DND-41 (cell line): ENCODE results near the gene TBC1D8.

Source experiments
- ATAC-seq: fragments of 200-7000 bp; cut with Tn5 transposase; 3 replicates; pipeline ENCODE4 v1.9.1; 2021; ENCODE audit warnings: low read depth; ENCODE audit not compliant: insufficient read depth
- DNase-seq: peaks from one replicate; pipeline ENCODE4 v3.0.0-alpha.2; 2020
- H2AFZ ChIP-seq: 2 replicates; pipeline ENCODE4 v1.6.0; 2012; ENCODE audit warnings: low read depth, low read length
- H3K27ac ChIP-seq: 2 replicates; pipeline ENCODE4 v1.5.1; 2012; ENCODE audit warnings: low read length, inconsistent platforms
- H3K27me3 ChIP-seq: fragments of 200-600 bp; sonication (generic); 2 replicates; pipeline ENCODE4 v1.6.0; 2012; ENCODE audit warnings: low read length, mild to moderate bottlenecking, inconsistent platforms; ENCODE audit not compliant: insufficient read depth, poor library complexity
- H3K36me3 ChIP-seq: 2 replicates; pipeline ENCODE4 v1.5.1; 2012; ENCODE audit warnings: low read length, inconsistent platforms; ENCODE audit not compliant: insufficient read depth
- H3K4me1 ChIP-seq: 2 replicates; pipeline ENCODE4 v1.5.1; 2012; ENCODE audit warnings: mild to moderate bottlenecking, low read length; ENCODE audit not compliant: insufficient read depth
- H3K4me2 ChIP-seq: 2 replicates; pipeline ENCODE4 v1.6.0; 2012; ENCODE audit warnings: mild to moderate bottlenecking, moderate library complexity, low read length, inconsistent platforms; ENCODE audit not compliant: insufficient read depth
- H3K4me3 ChIP-seq, 2 experiments: fragments of 200-600 bp in 1 of 2; shearing (Covaris generic) in 1 of 2; 2 replicates each; pipeline ENCODE4 v1.5.1; 2012 to 2016; ENCODE audit warnings: inconsistent platforms in 2 of 2, low read length in 2 of 2, mild to moderate bottlenecking in 2 of 2, low read depth in 1 of 2, moderate library complexity in 1 of 2
- H3K79me2 ChIP-seq: 2 replicates; pipeline ENCODE4 v1.6.0; 2012; ENCODE audit warnings: low read length, inconsistent platforms; ENCODE audit not compliant: insufficient read depth
- H3K9ac ChIP-seq: 2 replicates; pipeline ENCODE4 v1.6.0; 2012; ENCODE audit warnings: low read depth, mild to moderate bottlenecking, inconsistent platforms, low read length, moderate library complexity
- H3K9me3 ChIP-seq: 2 replicates; pipeline ENCODE4 v1.5.1; 2012; ENCODE audit warnings: low read length, moderate library complexity, mild to moderate bottlenecking, inconsistent platforms; ENCODE audit not compliant: insufficient read depth, severe bottlenecking
- H4K20me1 ChIP-seq: 2 replicates; pipeline ENCODE4 v1.6.0; 2012; ENCODE audit warnings: low read length; ENCODE audit not compliant: insufficient read depth
- CTCF ChIP-seq: IDR thresholded peaks from 2 replicates; pipeline ENCODE4 v1.5.1; 2012; ENCODE audit warnings: borderline replicate concordance, low read length, moderate library complexity, mild to moderate bottlenecking; ENCODE audit not compliant: poor library complexity, severe bottlenecking; ENCODE audit errors: extremely low read depth
- EZH2 ChIP-seq: IDR thresholded peaks from 3 replicates; pipeline ENCODE4 v1.6.1; 2012; ENCODE audit warnings: borderline replicate concordance, low read depth, mild to moderate bottlenecking, moderate library complexity, low read length, inconsistent platforms; ENCODE audit not compliant: severe bottlenecking

The TBC1D8 gene

GRCh38 chr2:101080211-101081068, 70.7 kb downstream of the TBC1D8 start:
- peaks cover 3% of the 10 kb centered on the region; the same call in 1 of the 2 replicates for H3K36me3 ChIP-seq
- H3K4me3 ChIP-seq: no peak overlapping the region
- H3K79me2 ChIP-seq: no peaks in the 10 kb centered on the region; the same call in 1 of the 2 replicates
- H2AFZ ChIP-seq: no peak overlapping the region
- no peak for ATAC-seq
- TF ChIP-seq EZH2 (no peak), CTCF (no peak)
- H3K4me2 ChIP-seq: no peak overlapping the region
- no peaks in the 10 kb centered on the region for H4K20me1 ChIP-seq
- H3K27ac ChIP-seq: no peak overlapping the region
- no peaks in the 10 kb centered on the region for H3K9me3 ChIP-seq
- DNase-seq: no peak
- H3K27me3 ChIP-seq: no peaks in the 10 kb centered on the region
- H3K4me1 ChIP-seq: no peaks in the 10 kb centered on the region
- no peak overlapping the region for H3K9ac ChIP-seq

GRCh38 chr2:101076581-101076980, 74.6 kb downstream of the TBC1D8 start:
- Histone ChIP-seq H3K36me3 (no peaks in the 10 kb centered on the region), H3K4me1 (no peaks in the 10 kb centered on the region), H3K27me3 (no peaks in the 10 kb centered on the region), H3K4me3 (no peak overlapping the region), H3K4me2 (no peak overlapping the region), H4K20me1 (no peaks in the 10 kb centered on the region), H3K27ac (no peak overlapping the region), H2AFZ (no peak overlapping the region), H3K79me2 (no peaks in the 10 kb centered on the region), H3K9ac (no peak overlapping the region), H3K9me3 (peaks cover 4% of the 10 kb centered on the region)
- DNase-seq: no peak
- TF ChIP-seq EZH2: no peak
- no peak for TF ChIP-seq CTCF
- ATAC-seq: no peak

GRCh38 chr2:101064868-101065549, 86.2 kb downstream of the TBC1D8 start:
- no peak overlapping the region for H2AFZ ChIP-seq
- peaks cover under 1% of the 10 kb centered on the region; the same call in 1 of the 2 replicates for H4K20me1 ChIP-seq
- no peaks in the 10 kb centered on the region for H3K9me3 ChIP-seq
- H3K4me3 ChIP-seq: no peak overlapping the region
- no peak overlapping the region for H3K27ac ChIP-seq
- H3K27me3 ChIP-seq: no peaks in the 10 kb centered on the region
- DNase-seq: no peak
- H3K4me1 ChIP-seq: no peaks in the 10 kb centered on the region
- TF ChIP-seq EZH2: no peak
- TF ChIP-seq CTCF: no peak
- no peaks in the 10 kb centered on the region for H3K36me3 ChIP-seq
- ATAC-seq: no peak
- H3K4me2 ChIP-seq: no peak overlapping the region
- H3K79me2 ChIP-seq: no peaks in the 10 kb centered on the region
- no peak overlapping the region for H3K9ac ChIP-seq
